GM12865 (cell line): ENCODE data around the gene TBC1D4.

Source experiments
- DNase-seq: peaks from one replicate; pipeline ENCODE4 v3.0.0; 2010; ENCODE audit warnings: low read depth
- H3K4me3 ChIP-seq: 2 replicates; pipeline ENCODE4 v1.5.1; 2011; ENCODE audit warnings: mild to moderate bottlenecking, low read depth, low read length, control low read depth
- TF ChIP-seq, protein P1 (sequence below): IDR thresholded peaks from 2 replicates; pipeline ENCODE4 v1.5.1; 2011; ENCODE audit warnings: low read length, control low read depth, low read depth, inconsistent platforms; ENCODE audit not compliant: insufficient read depth; ENCODE audit errors: missing control alignments

TBC1D4 gene

DNA sequence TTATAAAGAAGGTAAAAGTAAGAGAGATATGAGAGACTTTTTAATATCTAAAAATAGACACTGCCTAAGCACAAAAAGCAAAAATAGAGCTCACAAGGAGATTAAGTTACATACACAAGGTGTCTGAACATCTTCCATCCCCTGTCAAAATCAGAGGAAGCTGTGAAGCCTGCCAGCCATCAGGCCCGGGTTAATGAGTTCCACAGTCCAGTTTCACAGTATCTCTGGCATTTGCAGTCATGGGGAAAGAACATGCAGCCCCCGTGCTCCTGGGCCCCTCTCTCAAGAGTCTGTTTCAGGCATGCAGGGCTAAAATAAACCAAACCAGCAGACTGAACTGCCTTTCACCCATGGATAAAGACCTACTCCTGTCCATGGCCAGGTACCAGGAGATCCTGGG is 79.2 kb downstream of the TBC1D4 start:
- no peak for DNase-seq
- H3K4me3 ChIP-seq: no peak overlapping the region
- TF ChIP-seq, protein P1, sequence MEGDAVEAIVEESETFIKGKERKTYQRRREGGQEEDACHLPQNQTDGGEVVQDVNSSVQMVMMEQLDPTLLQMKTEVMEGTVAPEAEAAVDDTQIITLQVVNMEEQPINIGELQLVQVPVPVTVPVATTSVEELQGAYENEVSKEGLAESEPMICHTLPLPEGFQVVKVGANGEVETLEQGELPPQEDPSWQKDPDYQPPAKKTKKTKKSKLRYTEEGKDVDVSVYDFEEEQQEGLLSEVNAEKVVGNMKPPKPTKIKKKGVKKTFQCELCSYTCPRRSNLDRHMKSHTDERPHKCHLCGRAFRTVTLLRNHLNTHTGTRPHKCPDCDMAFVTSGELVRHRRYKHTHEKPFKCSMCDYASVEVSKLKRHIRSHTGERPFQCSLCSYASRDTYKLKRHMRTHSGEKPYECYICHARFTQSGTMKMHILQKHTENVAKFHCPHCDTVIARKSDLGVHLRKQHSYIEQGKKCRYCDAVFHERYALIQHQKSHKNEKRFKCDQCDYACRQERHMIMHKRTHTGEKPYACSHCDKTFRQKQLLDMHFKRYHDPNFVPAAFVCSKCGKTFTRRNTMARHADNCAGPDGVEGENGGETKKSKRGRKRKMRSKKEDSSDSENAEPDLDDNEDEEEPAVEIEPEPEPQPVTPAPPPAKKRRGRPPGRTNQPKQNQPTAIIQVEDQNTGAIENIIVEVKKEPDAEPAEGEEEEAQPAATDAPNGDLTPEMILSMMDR: no peak

DNA sequence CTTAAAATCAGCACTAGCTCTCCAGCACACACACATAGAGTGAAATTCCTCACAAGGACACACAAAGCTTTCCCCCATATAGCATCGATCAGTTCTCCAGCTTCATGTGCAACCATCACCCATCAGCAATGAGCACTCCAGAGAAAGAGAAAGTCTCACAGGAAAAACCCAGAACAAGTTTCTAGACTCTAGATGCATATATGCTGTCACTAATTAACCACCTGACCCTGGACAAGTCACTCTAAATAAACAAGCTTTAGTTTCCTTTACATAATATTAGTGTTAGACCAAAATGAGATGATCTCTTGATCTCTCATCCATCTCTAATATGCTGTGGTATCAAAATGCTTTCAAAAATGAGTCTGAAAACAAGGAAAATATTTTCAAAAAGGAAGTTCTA is 81.2 kb downstream of the TBC1D4 start:
- TF ChIP-seq, protein P1: no peak
- no peak for DNase-seq
- H3K4me3 ChIP-seq: no peak overlapping the region

DNA sequence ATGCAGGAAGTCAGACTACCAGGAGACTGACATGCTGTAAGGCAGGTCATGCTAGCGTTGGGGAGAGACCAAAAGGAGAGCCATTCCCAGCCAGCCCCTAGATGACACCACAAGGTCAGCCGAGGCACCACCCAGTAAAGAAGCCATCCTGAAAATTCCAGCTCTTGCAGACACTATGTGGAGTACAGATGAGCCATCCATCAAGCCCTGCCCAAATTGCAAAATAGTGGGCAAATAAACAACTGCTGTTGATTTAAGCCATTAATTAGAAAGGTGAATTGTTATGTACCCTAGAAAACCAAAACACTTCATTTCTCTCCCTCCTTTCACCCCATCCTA is 82.1 kb downstream of the TBC1D4 start:
- no peak overlapping the region for H3K4me3 ChIP-seq
- TF ChIP-seq, protein P1: no peak
- DNase-seq: no peak

DNA sequence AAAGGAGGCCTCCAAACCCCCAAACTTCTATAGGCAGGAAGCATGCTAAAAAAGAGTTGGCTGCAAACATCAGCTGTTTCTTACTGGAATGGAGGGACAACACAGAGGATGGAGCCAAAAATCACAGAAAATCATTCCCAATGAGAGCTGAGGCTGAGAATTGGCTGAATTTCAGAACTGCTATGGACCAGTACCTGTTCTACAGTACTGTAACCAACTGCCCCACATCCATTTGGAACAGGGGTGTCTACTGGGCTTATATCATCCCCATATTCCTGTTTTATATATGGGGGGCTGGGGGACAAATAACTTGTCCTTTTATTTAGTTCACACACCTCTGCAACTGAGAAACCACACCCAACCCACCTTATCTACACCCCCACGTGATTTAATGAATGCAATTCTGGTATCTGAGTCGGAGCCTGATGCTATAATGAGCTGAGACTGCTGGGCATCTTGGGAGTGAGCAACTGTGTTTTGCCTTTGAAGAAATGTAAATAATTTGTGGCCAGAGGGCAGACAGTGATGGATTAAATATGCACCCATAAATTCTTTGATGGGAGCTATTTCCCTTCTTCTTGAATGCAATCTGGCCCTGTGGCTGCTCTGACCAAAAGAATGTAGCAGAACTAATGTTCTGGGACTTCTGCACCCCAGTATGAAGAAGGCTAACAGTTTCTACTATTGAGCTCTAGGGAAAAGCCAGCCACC is 82.6 kb downstream of the TBC1D4 start:
- no peak for DNase-seq
- H3K4me3 ChIP-seq: no peak overlapping the region
- TF ChIP-seq, protein P1: no peak

DNA sequence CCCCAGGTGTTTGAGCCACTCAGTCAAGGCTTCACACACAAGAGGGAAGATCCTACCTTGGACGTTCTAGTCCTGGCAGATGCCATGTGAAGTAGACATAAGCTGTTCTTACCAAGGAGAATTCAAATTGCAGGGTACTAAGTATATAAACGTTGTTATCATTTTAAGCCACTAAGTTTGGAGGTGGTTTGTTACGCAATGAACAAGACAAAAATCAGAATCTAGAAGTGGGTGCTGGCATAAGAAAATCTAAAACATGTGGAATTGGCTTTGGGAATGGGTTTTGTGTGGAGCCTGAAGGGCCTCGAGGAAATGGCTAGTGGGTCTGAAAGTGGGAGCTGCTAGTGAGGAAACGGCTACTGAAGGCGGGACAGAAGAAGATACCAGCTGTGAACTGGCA is 83.9 kb downstream of the TBC1D4 start:
- DNase-seq: no peak
- no peak overlapping the region for H3K4me3 ChIP-seq
- TF ChIP-seq, protein P1: no peak

DNA sequence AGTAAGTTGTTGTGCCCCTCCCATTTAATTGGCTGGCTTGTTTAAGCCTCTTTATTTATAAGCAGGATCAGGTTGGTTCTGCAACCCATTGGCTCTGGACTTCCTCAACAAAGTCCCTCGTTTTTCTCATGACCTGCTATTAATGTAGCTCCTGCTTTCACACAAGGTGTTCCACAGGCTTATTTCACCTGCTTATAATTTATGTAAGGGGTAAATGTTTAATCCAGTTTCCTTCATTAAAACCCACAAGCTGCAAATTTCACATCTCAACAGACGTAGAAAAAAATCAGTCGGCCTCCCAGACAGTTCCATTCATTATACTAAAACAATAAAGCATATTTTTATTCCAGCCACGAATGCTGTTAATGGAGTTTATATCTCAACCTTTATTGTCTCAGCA is 86.1 kb downstream of the TBC1D4 start:
- no peak for DNase-seq
- TF ChIP-seq, protein P1: no peak
- H3K4me3 ChIP-seq: no peak overlapping the region

DNA sequence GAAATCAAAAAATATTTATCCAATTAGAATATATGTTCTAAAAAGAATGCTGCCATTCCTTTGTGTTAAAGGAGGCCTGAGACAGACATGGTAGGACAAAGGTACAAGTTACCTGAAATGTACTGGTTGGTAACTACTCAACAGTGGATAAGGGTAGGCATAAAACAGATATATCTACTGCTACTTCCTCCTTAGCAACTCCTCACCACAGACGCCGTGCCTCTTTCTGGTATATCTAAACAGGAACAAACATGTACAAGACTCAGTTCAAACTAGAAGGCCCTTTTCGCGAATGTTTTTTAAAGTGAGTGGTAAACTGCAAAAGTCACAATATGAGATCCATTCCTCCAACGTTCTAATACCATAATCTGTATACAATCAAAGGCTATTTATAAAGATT is 86.9 kb downstream of the TBC1D4 start:
- TF ChIP-seq, protein P1: no peak
- no peak overlapping the region for H3K4me3 ChIP-seq
- no peak for DNase-seq
